NCI-H2227 (cell line): ENCODE measurements around the gene MAPK8IP2.
A peak's percentile ranks its signal among the peaks of the same experiment; 100 is the strongest.
"Not testable (repeated sequence)": the region's sequence is repeated elsewhere in the genome, so short reads cannot be mapped to it uniquely, and the experiment has no call there.

ENCODE experiments used
- DNase-seq: peaks from one replicate; lab custom pipeline; 2025; ENCODE audit not compliant: unreplicated experiment; lab: John Stamatoyannopoulos, UW

The MAPK8IP2 gene

DNA sequence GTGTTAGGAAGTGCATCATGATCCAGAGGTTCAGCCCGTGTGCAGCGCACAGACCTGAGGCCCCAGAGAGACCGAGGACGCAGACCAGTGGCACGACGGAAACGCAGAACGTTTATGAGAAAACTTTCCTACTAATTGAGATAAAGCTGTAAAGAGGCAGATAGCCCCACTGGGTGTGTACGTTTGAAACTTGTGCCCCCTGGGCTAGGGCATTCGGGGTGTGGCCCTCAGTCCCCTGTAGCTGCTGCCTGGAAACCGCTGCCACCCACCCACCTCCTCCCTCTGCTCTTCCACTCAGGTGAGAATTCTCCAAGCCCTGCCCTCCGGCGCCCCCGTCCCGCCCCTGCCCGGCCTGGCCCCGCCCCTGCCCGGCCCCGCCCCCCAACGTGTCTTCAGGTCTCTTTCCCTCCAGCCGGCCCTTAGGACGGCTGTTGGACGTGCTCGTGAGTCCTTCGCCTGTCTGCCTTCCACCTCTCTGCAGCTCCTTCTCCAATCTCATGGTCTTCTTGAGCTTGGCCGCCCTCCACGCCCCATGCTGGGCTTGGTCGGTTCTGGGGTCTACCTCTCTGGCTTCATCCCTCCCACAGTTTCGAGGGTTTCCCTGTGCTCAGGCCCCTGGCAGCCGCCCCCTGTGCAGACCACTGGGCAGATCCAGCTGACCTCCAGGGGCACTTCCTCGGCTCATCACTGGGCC lies 12.1 kb downstream of the MAPK8IP2 start:
- no peak for DNase-seq

DNA sequence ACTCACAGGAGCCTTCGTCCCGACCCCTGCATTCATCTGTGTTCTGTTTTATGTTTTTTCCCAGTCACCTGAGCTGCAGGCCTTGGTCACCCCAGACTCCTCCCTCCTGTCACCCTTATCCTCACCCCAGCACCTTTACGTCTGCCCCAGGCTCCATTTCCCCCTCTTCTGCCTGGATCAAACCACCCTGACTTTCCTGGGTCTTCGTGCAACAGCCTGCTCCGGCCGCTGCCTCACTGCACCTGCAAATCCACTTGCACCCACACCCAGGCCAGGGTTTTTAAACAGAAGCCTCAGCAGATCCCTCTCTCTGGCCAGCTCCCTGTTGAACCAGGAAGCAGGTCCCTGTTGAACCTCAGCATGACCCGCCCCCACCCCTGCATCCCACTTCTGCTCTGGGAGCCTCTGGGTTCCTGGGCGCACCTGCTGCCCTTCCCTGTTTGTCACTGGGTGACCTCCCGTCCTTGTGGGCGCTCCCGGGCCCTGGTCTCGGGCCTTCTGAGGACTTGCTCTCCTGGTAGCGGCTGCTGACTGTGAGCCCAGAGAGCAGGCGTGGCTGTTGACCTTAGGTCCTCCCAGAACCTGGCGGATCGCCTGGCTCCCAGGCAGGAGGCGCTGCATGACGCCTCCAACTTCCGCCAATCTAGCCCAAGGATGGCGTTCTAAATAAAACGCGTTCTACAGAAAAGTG lies 12.8 kb downstream of the MAPK8IP2 start:
- DNase-seq: peak; percentile 30

DNA sequence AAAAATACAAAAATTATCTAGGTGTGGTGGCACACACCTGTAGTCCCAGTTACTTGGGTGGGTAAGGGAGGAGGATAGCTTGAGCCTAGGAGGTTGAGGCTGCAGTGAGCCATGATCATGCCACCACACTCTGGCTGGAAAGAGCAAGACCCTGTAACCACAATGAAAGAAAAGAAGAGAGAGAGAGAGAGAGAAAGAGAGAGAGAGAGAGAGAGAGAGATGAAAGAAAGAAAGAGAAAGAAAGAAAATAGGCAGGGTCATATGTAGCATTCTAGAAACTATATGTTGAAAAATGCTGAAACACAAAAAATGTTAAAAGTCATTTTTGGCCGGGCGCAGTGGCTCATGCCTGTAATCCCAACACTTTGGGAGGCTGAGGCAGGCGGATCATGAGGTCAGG lies 13.7 kb downstream of the MAPK8IP2 start:
- not testable (repeated sequence) for DNase-seq

DNA sequence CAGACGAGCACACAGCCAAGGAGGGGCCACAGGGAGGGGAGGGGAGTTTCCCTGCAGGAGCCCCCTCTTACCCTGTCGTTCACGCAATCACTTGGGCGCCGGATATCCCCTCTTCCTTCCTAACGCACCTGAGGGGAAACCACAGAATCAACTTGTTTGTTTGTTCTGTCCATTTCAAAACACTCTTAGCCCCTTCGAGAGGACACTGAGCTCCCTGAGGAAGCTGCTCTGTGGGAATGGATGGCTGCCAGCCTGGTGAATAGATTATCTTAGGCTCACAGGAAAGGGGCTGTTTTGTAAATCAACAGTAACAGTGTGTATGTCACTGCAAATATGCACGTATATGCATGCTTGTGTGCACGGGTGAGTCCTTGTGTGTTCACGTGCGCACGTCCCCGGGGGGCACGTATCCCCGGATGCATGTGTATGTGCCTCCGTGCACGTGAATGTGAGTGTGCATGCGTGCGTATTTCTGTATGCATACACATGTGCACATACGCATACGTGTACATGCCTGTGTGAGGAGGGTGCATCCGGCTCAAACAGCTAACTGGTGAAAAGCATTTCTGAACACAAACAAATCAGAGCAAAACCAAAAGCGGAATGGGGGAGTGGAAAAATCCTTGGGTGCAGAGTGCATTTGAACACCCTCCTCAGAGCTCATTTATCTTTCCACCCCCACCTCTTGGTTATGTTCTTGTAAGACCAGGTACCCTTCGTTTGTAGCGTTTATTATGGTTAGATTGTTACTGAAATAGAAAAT lies 20.2 kb downstream of the MAPK8IP2 start:
- DNase-seq: peak; percentile 87

DNA sequence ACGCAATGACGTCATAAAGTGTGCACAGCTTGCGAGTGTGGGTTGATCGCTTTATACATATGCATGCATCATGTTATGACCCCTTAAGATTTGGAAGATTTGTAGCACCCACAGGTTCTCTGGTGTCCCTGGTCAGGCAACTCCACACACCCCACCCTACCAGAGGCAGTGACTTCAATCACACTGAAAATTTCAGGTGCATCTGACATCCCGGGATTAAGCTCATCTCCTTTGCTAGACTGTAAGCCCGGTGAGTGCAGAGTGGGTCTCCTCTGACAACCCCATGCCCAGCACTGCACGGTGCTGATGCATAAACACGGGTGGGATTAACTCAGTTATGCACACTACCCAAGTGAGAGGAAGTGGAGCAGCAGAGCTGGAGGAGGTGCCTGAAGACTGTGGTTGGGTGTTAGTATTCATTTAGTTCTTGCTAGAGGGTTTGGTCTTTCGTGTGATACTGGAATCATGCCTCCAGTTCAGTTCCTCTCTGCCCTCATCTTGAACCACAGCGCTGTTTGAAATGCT lies 20.8 kb downstream of the MAPK8IP2 start:
- no peak for DNase-seq

DNA sequence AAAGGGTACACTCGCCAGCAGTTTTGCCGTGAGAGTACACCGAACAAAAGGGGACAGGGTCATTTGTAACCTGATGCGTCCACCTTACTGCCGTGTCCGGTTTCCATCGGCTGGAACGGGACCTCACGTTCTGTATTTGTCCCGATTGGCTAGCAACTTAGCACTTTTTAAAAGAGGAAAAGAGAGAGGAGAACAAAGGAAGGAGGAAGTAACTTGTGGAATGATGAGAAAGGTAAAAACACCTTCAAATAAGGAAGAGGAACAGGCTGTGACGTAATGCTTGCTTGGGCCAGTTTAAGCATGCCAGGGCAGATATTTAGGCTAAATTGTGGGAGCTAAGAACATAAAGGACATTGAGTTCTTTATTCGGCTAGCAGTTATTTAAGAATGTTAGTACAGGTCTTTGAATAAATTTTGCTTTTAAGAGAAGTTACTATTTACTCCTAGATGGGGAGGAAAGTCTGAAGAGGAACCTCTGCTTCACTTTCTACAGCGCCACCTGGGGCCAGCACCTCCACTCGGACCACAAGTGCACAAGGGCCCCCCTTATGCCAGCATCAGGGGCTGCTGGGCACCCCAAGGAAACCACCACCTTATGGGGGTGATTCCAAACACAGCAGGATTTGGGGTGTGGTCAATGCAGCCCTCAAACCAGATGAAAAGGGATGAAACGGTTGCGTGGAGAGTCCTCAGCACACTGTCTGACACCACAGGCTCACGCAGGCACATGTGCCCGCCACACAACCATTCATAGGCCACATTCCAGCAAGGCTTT lies 21.5 kb downstream of the MAPK8IP2 start:
- DNase-seq: no peak

DNA sequence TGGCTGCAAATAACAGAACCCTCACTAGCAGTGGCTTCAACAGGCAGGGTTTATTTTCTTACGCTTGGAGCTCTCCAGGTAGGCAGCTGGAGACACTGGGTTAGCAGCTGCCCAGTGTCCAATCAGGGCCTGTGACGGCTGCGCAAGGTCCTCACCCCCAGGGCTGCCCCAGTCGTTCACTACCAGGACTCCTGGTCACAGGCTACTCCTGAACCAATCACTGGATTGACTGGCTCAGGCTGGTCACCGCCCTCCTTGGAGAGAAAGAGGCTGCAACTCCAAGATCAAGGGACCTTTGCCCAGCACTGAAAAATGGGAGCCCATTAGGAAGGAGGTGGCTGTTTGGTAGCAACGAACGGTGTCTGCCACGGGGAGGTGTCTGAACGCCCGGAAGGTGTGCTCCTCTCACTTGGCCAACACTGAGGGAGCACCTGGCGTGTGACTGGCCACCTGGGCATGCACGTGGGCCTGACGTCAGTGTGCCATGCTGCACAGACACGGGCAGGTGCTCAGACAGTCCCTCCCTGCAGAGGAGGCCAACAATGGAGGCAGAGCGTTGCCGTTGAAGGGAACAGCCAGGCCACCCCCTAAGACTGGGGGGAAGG lies 22.2 kb downstream of the MAPK8IP2 start:
- no peak for DNase-seq

DNA sequence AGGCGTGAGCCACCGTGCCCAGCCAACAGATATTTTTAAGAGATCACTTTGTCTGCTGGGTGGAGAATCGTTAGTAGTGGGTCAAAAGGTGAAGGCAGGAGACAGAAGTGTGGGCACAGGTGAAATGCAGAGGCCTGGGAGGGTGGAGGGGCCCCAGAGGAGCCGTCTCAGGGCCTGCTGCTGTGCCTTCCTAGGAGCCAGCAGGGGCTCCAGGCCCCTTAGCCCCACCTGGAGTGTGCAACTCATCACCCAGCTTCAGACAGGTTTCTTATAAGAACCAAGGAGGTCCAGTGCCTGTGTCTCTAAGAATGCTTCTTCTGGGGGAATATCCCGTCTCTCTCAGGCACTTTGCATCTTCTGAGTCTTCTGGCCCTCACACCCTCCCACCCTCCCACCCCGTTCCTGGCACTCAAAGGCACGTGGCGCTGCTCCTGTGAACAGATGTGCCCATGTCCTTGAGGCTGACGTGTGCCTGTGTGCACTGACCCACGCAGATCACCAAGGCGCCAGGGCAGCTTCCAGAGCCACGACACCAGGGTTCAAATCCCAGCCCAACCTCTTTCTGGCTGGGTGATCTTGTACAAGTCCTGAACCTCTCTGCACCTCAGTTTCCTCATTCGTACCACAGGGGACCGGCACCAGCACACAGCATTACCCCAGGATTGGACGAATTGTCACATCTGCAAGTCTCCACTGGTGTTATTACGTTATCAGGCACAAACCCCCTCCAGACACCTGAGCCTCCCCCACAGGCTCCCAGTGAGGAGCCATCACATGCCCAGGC lies 23.9 kb downstream of the MAPK8IP2 start:
- DNase-seq: no peak

DNA sequence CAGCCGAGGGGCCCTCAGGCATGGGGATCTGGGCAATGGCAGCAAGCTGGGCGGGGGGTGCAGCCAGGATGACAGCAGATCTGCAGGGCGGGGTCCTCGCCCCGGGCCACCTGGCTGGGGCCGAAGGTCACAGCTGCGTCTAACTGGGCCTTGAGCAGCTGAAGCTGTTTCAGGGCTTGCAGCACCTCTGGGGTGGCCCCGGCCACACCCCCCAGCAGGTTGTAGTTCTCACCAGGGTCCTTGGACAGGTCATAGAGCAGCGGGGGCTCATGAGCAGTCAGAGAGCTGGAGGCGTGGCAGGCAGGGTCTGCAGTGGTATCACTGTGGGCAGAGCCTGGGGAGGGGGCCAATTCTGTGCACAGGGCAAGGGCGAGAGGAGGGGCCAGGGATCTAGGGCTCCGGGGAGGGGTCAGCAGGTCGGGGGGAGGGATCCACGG lies 24.6 kb downstream of the MAPK8IP2 start:
- no peak for DNase-seq

DNA sequence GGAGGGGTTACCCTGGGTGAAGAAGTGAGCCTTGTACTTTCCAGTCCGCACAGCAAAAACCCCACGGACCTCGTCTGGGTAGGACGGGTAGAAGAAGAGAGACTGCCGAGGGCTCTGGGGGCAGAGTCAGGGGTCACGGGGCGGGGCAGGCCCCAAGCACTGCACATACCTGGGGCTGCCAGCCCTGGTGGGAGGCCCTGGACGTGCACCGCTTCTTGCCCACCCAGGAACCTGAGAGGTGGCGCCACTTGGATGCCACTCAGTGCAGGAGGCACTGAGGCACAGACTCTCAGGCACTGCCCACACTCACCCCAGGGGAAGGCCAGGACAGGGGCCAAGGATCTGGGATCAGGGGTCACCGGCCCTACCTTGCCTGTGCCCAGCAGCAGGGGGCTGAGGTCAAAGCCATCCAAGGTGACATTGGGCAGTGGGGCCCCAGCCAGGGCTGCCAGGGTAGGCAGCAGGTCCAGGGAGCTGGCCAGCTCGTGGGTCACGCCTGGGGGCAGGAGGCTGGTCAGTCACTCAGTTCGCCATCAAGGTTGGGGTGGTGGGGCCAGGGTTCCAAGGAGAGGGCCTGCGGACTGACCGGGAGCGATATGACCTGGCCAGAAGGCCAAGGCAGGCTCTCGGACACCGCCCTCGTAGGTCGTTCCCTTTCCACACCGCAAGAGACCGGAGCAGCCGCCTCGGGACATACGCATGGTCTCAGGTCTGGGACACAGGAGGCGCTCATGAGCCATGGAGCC lies 25.1 kb downstream of the MAPK8IP2 start:
- no peak for DNase-seq

DNA sequence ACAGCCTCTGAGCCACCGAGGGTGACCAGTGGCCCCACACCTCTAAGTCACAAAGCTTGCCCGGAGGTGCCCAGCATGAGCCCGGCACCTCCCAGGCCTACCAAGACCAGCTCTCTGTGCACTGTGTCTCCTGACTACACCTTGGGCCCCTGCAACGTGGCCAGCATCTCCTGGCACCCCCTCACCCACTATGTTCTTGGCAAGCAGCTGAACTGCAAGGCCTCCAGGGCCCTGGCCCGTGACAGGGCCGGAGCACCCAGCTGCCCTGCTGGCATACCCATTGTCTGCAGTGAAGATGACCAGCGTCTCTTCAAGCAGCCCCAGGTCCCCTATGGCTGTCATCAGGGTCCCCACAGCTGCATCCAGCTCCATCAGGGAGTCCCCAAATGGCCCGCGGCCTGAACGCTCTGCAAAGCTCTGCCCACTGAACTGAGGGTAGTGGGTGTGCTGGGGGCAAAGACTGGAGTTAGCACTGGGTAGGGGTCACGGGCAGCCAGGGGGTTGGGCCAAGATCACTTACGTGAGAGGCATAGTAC lies 25.8 kb downstream of the MAPK8IP2 start:
- no peak for DNase-seq

DNA sequence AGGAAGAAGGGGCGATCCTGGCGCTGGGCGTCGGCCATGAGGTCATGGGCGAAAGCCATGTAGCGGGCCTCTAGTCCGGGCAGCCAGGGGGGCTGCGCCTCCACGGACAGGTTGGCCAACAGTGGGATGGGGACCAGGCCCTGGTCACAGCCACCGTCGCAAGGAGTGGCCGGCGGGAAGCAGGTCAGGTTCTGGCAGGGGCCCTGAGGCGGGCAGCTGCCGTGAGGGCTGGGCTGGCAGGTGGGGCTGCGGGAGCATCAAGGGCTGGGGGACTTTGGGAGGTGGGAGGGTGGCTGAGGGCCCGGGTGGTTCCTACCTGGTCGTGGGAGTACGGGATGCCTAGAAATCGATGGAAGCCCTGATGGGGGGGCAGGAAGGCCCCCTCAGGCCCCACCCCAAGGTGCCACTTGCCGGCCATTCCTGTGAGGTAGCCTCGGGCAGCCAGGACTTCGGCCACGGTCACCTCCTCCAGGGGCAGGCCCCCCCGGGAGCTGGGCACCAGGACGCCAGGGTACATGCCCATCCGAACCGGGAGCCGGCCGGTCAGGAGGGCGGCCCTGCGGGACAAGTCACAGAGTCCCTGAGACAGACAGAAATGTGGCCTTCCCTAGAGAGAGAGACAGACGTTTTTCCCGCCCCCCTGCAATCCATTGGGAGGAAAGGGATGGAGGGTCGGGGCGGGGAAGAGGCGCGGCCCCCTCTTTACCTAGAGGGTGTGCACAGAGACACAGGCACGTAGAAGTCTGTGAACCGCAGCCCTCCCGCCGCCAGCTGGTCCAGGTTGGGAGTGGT lies 26.5 kb downstream of the MAPK8IP2 start:
- DNase-seq: no peak

DNA sequence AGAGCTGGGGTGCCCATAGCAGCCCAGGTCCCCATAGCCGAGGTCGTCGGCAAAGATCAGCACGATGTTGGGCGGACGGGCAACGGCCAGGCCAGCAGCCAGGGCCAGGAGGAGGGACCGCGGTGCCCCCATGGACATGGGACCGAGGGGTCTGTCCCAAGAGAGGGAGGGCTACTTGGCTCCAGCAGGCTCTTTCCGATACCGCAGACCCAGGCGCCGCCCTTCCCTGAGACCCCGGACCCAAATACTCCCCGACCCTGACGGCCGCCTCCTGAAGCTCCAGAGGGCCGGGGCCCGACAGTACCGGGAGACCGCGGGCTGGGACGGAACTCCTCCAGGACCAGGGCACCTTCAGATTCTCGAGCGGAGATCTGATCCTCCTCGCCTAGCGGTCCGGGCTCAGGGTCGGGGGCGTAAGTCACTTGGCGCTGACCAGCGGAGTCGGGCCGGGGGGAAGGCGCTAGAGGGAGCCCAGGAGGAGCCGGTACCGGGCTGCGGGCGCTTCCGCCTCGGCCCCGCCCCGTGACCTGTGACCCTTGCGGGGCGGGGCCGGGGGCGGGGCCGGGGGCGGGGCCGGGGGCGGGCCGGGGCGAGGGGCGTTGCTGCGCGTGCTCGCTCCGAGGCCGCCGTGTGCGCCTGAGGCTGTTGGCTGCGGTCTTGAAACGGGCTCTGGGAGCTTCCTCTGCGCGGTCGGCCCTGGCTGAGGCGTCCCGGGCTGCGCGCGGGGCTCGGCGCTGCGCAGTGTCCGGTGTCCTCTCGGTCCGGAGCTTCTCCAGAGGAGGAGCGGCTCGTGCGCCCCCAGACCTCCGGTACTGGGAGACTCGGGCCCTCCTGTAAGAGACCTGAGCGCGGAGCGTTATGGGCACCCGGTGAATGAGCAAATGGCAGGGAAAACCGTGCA lies 27.3 kb downstream of the MAPK8IP2 start, which contains the start of gene ARSA:
Gene ARSA, minus strand, starts transcription at position 511 of the 901 bp plus-strand sequence. Its CDS starts 373 bp downstream, at position 138.
- DNase-seq: peak; percentile 80

DNA sequence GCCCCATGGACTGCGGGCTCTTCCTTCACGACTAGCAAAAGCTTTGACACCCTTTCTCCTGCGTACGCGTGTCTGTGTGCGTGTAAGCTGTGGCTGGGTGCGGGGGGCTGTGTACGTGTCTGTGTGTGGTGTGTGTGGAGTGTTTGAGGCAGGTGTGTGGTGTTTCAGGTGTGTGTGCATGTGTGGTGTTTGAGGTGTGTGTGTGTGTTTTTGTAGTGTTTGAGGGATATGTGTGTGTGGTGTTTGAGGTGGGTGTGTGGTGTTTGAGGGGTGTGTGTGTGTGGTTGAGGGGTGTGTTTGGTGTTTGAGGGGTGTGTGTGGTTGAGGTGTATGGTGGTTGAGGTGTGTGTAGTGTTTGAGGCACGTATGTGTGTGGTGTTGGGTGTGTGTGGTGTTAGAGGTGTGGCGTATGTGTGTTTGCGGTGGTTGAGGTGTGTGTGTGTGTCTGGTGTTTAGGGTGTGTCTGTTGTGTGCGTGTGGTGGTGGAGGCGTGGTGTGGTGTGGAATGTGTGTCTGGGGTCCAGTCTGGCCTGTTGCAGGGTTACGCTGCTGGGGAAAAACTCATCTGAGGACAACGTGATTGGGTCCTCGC lies 28.0 kb downstream of the MAPK8IP2 start:
- no peak for DNase-seq

DNA sequence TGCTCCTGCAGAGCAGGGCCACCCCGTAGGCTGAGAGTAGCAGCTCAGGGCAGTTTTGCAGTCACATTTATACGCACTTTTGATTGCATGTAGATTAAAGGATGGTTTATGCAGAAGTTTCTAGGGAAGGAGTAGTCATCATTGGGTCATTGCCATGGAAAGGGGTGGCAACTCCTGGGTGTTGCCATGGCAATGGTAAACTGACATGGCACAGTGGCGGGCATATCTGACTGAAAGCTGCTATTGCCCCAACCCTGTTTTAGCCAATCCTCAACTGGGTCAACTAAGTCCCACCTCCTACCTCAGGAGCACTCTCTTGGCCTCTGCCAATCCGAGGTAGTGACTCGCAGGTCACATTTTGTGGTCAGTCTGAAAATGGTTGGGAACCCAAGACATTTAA lies 29.8 kb downstream of the MAPK8IP2 start:
- DNase-seq: no peak

DNA sequence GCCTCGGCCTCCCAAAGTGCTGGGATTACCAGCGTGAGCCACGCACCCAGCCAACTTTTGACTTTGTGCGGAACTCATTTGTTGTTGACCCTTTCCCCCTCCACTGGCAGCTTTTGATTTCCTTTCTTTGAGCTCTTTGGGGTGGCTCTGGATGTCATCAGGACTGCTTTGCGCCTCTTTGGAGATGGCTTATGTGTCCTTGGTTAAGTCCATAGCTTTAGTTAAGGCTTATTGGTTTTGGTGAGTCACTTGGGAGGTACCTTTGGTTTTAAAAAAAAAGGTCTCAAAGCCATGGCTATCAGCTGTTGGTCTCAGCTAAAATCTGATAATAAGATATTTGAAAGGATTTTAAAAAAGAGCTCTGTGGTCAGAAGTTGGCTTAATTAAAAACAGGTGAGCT lies 32.5 kb downstream of the MAPK8IP2 start:
- no peak for DNase-seq
